ENCODE data around the gene LRRTM4.

DNA sequence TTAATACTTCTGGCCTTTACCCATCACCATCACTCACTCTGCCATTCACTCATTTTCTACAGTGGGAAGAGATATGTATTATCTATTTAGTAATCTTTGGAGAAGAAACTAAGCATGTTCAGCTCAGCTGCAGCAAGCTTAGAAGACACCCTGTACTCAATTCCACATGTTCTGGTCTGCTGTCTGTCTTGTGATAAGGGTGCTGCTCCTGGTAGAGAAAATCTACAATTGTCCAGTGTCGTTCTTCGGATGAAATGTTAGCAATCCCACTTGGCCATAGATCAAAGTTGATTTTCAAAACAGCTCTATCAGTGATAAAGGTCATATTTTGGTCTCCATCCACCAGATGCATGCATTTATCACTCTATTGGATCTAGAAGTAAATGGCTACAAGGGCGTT, 337.1 kb downstream of the LRRTM4 start:
- TF ChIP-seq, protein P1, sequence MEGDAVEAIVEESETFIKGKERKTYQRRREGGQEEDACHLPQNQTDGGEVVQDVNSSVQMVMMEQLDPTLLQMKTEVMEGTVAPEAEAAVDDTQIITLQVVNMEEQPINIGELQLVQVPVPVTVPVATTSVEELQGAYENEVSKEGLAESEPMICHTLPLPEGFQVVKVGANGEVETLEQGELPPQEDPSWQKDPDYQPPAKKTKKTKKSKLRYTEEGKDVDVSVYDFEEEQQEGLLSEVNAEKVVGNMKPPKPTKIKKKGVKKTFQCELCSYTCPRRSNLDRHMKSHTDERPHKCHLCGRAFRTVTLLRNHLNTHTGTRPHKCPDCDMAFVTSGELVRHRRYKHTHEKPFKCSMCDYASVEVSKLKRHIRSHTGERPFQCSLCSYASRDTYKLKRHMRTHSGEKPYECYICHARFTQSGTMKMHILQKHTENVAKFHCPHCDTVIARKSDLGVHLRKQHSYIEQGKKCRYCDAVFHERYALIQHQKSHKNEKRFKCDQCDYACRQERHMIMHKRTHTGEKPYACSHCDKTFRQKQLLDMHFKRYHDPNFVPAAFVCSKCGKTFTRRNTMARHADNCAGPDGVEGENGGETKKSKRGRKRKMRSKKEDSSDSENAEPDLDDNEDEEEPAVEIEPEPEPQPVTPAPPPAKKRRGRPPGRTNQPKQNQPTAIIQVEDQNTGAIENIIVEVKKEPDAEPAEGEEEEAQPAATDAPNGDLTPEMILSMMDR (IDR thresholded peaks at IDR 0.05), result no peak
- TF ChIP-seq EP300 (IDR thresholded peaks at IDR 0.05) (no peak), POLR2AphosphoS5 (IDR thresholded peaks at IDR 0.05) (no peak)

Data from upper lobe of left lung (tissue), 4 donors.